Left ventricle myocardium superior (tissue), 1 donor: ENCODE results near the gene TMEM63C. TPM values are rescaled to one million over a fixed set of nuclear protein-coding genes. Genes with fewer than 3 reads are reported as not detected.

Experiments used
- ATAC-seq: fragments of 200-7000 bp; cut with Tn5 transposase; one replicate; pipeline ENCODE4 v1.9.1; 2020; ENCODE audit warnings: mild to moderate bottlenecking, moderate library complexity
- DNase-seq: peaks from one replicate; pipeline ENCODE4 v3.0.0-alpha.2; 2020
- intact Hi-C: fragments of 100-400 bp; cut with micrococcal nuclease; formaldehyde crosslinking; loops from one replicate; pipeline ENCODE4 v1.11.0; 2022
- total RNA-seq: library from RNA; stranded (reverse); fragmentation: NEBNext Ultra II Directional; extraction: Animal tissue kit (Norgen Biotek cat#: 25700); gene quantifications from one replicate; pipeline ENCODE4 v1.2.1, GENCODE V29; 2021
- donor health status: DM: no; HTN: yes; CAD: no; lungs with severe emphysema.

Gene TMEM63C
- total RNA-seq, 1 donor from 2014 or later: 1.9 TPM

GRCh38 chr14:77189479-77189878, 7.9 kb downstream of the TMEM63C start:
- intact Hi-C loops: no loop called here
- no peak for DNase-seq
- ATAC-seq: no peak

DNA sequence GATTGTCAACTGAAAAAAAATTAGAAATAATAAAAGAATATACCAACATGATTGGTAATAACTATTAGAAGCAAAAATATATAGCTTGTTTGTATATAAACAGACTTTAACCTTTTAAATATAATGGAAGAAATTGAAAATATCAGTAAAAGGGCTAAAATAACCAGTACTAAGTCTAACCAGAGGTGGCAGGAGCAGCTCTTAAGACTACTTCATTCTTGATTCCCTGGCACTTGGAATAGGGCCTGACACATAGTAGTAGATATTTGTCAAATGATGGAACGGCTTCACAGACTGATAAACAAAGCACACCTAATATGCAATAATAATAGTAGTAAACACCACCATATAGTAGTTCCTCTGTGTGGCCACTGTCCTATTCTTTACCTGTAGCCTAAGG, 9.4 kb downstream of the TMEM63C start:
- ATAC-seq (no peak), DNase-seq (no peak)
- intact Hi-C loops: no loop called here

- no peak for DNase-seq
- intact Hi-C loops: no loop called here
- ATAC-seq: no peak
Observed at GRCh38 chr14:77194706-77195105, 13.1 kb downstream of the TMEM63C start.

DNA sequence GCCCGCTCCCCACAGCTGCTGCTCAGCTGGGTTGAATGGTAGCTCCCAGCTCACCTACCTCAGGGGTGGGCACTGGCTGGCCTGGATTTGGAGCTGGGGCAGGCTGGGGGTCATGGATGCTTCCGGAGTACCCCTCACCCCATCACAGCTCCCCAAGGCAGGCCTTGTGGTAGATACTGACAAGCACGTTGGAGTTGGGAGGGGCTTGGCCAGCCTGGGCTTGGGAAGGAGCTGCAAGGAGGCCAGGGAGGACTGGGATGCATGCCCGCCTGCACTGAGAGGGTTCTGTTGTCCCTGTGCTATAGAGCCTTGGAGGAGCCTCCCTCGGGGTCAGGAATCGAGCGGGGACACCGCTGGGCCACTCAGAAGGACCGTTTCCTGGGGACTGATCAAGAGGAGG, 14.2 kb downstream of the TMEM63C start:
- DNase-seq (no peak), ATAC-seq (no peak)
- intact Hi-C loops: no loop called here

DNA sequence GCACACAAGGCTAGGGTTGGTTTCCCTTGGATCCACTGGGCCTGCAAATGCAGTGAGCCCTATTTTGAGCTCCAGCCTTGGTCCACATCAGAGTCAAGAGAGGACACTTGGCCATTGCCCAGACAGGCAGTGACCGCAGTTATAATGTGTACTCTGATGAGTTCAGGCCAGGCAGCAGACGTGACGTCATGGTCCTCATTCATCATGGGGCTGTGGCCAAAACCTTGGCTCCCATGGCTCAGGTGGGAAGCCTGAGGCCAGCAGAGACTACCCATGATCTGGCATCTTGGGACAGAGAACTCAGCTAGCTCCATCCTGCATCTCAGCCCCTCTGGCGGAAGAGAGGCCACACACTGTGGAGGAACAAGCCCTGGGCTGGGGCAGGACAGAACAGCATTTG, 16.4 kb downstream of the TMEM63C start:
- intact Hi-C loops: no loop called here
- ATAC-seq: no peak
- no peak for DNase-seq

GRCh38 chr14:77198561-77198960, 17.0 kb downstream of the TMEM63C start:
- DNase-seq: no peak
- intact Hi-C loops: no loop called here
- no peak for ATAC-seq

DNA sequence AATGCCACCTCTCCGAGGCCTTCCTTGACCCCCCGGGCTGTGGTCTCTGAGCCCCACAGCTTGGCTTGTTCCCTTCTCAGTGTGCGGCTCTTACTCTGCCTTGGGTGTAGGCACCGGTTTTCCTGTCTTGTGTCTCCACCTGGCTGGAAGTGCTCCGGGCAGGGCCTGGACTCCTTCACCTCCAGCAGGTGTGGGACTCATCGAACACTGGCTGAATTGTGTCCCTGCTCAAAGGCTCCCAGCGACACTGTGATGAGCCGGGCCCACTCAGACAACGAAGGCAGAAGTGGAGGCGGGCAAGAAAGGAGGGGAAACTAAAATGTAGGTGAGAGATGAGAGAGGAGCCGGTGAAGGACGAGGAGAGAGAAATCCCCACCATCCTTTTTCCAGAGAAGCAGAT, 18.0 kb downstream of the TMEM63C start:
- intact Hi-C loops: no loop called here
- ATAC-seq (no peak), DNase-seq (no peak)

- DNase-seq (no peak), ATAC-seq (no peak)
- intact Hi-C loops: no loop called here
Observed at GRCh38 chr14:77200406-77200985, 18.9 kb downstream of the TMEM63C start.

DNA sequence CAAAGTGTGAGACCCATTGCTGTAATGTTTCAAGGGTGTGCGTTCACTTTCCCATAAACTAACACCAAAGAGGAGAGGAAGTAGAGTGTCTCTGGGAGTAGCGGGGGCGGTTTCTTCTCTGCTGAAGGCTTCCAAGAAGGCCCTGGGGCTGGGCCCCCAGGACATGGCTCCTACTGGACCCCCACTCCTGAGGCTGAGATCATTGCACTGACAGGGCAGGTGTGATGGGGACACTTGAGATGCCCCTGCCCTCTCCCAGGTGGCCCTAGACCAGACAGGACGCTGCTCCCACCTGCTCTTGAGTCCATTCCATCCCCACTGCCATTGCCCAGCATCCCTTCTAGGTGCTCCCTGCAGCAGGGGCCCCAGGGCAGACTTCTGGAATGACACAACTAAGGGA, 20.1 kb downstream of the TMEM63C start:
- intact Hi-C loops: no loop called here
- ATAC-seq (no peak), DNase-seq (no peak)

DNA sequence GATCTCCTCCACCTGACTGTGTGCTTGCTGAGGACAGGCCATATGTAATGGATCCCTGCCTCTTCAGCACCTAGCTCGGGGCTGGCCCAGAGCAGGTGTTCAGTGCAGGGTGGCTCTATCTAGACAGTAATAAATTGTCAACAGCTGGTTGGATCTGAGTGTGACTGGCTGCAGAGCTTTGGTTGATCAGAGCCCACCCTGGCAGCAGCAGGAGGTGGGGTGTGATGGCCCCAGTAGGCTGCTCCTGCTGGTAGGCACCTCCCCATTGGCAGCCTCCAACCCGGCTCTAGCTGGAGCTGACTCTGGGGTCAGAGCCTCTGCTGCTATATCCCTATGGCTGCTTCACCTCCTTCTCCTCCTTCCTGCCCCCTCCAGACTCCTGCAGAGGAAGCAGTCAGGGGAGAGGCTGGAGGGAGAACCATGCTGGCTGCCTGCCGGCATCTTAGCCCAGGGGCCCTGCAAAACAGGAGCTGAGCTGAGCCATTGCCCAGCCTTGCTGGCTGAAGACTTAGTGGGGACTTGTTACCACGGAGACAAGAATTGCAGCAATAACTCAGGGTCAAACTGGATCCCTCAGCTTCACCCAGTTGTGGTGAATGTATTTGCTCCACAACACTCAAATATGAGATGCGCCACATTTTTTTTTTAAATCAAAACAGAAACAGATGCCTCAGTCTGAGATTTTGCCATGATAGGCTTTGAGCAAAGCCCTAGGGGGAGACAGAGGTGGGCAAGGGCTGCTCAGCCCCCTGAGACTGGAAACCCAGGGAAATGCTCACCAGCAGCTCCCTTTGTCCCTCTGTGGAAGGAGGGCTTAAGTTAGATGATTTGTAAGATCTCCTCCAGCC, 22.2 kb downstream of the TMEM63C start:
- intact Hi-C loops: no loop called here
- ATAC-seq (no peak), DNase-seq (no peak)

GRCh38 chr14:77204459-77204771, 22.8 kb downstream of the TMEM63C start:
- ATAC-seq: no peak
- intact Hi-C loops: no loop called here
- no peak for DNase-seq

DNA sequence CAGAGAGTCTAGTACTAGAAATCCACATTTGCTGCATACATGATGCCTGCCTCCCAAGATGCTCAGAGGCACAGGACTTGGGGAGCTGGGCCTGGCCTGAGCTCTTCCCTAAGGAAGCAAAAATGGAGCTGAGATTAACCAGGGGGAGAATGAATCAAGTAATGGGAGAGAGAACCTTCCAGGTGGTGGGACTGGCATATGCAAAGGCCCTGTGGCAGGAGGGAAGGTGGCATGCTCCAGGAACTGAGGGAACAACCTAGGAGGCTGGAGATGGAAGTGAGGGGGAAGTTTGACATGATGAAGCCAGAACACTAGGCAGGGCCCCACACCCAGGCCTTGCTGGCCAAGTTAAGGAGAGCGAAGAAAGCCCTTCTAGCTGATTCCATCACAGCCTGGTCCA, 23.3 kb downstream of the TMEM63C start:
- intact Hi-C loops: no loop called here
- no peak for ATAC-seq
- no peak for DNase-seq

- intact Hi-C loops: no loop called here
- ATAC-seq: no peak
- no peak for DNase-seq
Observed at GRCh38 chr14:77205566-77205965, 24.0 kb downstream of the TMEM63C start.

DNA sequence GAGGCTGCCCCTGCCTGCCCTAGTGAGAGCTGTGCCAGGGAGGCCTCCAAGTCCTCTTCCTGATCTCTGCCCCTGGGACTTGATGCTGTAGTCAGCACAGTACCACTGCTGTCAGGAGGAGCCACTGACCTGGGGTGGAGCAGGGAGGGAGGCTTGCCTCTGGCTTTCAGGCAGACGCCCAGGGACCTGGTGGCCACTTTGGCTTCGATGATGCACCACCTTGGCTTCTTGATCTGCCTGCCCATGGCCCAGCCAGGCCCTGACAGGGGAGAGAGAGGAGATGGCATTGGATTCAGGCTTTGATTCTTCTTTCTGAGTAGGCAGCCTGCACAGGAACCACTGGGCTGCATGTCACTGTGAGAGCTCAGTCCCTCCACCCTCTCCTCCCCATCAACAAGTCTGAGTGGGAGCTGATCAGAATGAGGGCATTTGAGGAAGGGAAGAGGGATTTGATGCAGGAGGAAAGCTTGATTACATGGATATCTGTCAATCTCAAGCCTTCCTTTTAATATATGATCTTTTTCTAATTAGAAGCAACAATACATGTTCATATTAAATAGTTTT, 24.7 kb downstream of the TMEM63C start:
- ATAC-seq: no peak
- no peak for DNase-seq
- intact Hi-C loops: no loop called here

GRCh38 chr14:77206877-77207389, 25.3 kb downstream of the TMEM63C start:
- ATAC-seq: no peak
- intact Hi-C loops: no loop called here

DNA sequence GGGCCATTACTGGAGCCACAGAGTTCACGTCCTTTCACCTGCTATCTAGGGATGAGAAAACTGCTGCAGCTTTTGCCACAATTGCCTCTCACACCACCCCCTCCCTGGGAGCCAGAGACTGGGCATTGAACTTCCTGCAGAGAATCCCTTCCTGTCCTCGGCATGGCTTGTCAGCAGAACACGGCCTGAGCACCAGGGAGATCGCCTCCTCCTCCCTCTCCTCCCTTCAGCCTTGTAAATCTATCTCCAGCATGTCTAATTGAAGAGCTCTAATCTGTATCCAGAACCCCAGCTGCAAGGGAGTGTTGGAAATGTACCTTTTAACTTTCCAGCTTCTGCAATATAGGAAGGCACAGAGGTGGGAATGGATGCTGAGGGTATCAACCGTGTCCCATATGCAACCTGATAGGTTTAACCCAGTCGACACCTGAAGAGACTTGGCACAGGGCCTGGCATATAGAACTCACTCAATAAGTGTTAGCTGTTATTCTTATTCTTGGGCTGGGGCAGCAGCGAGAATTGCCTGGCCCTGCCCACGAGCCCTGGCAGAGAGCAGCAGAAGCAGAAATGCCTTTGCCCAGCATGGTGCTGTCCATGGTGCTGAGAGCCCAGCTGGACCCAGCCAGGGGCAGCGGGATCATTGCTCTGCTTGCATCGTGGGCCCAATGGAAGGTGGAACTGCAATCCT, 26.8 kb downstream of the TMEM63C start:
- intact Hi-C loops: no loop called here
- peak; percentile 80 for DNase-seq
- peak; percentile 88 for ATAC-seq

More at GRCh38 chr14:77206877-77207389, 25.3 kb downstream of the TMEM63C start:
- no peak for DNase-seq

DNA sequence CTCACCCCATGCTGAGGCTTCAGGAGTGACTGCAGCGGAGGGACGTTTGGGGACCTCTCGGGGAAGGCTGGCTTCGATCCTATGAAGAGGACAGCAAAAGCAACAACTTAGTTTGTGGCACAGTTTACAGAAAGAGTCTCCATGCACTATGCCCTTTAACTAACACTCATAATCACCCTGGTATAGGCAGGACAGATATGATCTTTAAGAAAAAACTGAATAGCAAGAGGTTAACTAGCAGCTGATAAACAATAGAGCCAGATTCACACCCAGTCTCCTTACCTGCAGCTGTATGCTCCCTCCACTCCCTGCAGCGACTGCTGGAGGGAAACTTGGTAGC, 27.4 kb downstream of the TMEM63C start:
- intact Hi-C loops: no loop called here
- no peak for DNase-seq
- ATAC-seq: no peak

GRCh38 chr14:77212097-77212870, 30.7 kb downstream of the TMEM63C start:
- intact Hi-C loops: no loop called here
- DNase-seq (no peak), ATAC-seq (no peak)

GRCh38 chr14:77212943-77213678, 31.5 kb downstream of the TMEM63C start:
- DNase-seq: no peak
- peak; percentile 64 for ATAC-seq
- intact Hi-C loops: no loop called here
